HG02610 (cell line): ENCODE measurements around the gene SH3RF1.

Experiments used
- ATAC-seq: cut with Tn5 transposase; IDR thresholded peaks from one replicate; pipeline ENCODE4 v1.9.1; 2021; ENCODE audit warnings: mild to moderate bottlenecking, moderate library complexity; ENCODE audit not compliant: unreplicated experiment

SH3RF1 gene

GRCh38 chr4:169167957-169168858, 102.5 kb downstream of the SH3RF1 start:
- peak; percentile 98 for ATAC-seq

DNA sequence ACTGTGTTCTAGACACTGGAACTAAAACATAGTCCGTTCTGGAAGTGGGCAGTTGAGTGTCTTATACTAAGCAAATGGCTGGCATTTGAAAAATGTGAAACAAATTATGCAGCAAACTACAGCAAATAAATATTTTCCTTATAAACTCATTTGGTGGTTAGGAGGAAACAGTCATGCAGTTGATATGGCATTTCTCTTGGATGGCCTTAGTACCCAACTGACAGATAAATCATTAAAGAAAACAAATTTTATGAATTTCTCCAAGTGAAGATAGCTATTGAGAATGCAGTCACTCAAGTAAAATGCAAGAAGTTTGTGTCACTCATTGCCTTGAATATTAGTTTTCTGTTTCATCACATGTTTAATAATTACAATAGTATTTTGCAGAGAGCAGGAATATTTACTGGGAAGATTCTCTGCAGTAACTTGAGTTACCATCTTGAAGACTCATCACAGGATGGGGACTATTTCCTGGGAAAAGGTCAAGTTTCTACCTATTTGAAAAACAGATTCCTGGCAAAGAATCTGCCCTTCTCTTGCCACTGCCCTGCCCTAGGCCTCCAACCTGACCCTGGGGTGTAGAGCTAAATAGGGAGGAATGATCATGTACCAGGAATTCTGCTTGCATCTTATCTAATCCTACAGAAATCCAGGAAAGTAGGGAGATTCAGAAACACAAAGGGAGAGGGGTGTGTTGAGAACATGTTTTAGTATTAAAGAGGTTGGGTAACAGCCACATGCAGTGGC, 105.9 kb downstream of the SH3RF1 start:
- ATAC-seq: no peak

GRCh38 chr4:169163947-169164668, 106.6 kb downstream of the SH3RF1 start:
- no peak for ATAC-seq

GRCh38 chr4:169163495-169163894, 107.3 kb downstream of the SH3RF1 start:
- ATAC-seq: no peak

DNA sequence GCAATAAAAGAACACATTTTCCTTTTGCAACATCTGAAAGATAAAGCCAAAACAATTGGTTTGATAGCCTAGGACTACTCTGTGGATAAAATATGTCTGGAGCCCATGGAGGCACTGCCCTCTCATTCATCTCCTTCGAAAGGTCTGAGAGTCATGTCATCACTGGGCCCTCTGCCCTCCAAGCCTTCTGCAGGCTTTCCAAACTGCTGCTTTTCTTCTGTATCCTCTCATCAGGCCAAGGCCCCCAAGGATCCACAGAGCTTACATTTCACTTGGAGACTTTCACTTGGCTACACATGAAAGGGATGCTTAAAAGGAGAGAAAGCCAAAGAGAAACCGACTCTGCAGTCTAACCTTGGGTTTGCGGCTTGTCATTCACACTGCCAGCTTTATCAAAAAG, 109.9 kb downstream of the SH3RF1 start:
- no peak for ATAC-seq

DNA sequence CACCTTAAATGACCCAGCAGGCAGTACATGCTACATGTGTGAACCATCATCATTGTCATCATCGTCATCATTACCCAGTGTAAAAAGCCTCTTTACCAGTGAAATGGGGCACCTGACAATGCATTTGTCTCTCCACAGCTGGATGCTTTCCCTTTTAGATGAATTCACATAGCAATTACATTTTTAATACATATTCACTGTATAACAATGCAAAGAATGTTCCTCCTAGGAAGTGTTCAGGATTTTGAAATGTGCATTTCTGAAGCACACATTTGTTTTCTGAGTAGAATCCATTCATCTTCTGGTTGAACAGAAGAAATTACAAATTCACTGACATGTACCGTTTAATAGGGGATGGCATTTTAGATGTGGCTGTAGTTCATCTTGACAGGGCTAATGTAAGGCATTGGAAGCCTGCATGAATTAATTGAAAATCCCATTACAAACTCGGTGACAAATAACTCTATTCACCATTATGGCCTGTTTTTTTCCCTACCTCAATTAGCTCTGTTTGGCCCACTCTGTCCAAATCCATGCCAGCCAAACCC, 111.1 kb downstream of the SH3RF1 start:
- no peak for ATAC-seq

DNA sequence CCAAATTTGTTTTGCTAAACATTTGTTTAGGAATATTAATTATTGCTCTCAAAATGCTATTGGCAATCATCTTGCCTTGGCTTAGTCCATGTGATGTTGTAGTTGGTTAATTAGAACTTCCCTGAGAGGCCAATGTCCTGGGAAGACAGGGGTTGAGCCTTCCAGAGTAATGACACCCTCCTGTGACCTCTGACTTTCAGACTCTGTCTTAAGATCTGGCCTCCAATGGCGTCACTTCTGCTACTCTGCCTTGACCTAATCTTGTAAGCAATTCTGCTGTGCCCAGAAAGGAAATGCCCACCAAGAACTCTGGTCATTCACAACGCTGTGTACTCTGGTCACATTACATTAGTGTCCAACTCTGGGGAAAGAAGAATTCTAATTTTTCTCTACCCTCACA, 111.9 kb downstream of the SH3RF1 start:
- no peak for ATAC-seq

GRCh38 chr4:169158046-169158445, 112.7 kb downstream of the SH3RF1 start:
- no peak for ATAC-seq

DNA sequence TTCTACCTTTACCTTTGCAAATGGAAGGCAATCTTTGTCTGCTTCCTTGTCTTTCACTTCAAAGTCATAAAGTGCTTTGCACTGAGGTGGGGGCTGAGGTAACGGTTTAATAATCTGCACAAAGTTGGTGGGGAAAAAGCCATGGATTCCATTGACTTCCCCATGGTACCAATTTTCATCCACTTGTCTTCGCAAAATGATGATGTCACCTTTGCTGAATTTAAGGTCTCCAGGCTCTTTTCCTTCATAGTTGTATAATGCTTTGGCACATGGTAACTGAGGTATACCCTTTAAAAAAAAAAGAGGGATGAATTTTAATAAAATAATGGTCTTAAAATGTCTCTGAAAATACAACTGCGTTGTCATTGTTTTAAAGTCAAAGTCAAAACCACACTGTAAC, 114.4 kb downstream of the SH3RF1 start:
- ATAC-seq: no peak

DNA sequence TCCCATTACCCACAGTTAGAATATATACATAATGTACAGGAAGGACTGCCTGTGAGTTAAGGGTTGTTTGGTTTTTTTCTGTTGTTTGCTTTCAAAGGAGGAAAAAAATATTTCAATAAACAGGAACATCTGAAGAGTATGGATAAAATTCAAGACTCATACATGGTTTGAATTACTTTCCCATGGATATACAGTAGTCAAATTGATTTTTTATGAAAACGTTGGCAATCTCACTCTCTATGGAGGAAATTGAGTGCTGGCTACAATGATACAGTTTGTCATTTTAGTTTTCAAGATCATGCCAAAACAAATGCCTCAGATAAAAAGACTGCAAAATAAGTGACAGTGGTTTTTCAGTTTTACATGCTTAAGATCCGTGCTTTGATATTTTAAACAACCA, 116.6 kb downstream of the SH3RF1 start:
- no peak for ATAC-seq

DNA sequence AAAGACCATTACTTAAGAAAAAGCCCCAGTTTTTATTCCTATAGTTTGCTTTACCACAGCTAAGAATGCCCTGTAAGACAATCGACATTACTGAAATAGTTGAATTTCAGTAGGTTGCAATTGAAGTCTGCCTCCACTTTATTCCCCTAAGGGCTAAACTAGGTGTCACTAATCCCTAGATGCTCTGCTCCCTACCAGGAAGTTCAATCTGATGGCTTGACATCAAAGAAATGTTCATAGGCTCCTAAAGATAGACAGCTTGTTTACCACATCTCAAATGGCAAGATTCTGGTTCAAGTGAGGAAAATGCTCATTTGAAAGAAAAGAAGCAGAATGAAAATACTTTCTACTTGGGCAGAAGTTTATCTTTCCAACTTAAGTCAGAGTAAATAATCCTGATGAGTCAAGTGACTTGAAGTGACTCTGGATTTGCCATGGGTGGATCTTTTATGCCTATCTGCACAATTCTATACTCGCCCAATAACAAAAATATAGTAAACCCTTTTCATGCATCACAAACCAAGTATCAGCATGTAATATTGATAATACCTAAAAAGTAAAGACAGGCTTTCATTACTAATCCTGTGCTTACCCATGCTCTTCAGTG, 117.2 kb downstream of the SH3RF1 start:
- ATAC-seq: no peak

DNA sequence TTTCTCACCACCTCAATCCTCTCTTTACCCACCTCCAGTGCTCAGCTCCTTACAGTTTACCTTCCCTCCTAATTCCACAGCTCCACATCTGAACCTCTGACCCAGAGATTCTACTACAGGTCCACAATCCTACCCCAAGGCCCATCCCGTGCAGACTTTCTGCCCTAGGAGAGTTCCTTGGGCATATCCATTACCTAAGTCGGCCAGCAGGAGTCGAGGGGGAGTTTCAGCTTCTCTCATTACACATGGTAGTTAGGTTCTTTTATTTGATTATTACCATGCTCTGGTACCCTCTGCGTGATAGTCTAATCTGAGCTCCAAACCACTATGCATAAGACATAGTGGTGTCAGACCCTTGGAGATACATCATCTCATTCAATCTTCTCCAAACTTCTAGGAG, 117.9 kb downstream of the SH3RF1 start:
- no peak for ATAC-seq

- ATAC-seq: no peak
Observed at GRCh38 chr4:169152098-169152497, 118.7 kb downstream of the SH3RF1 start.

GRCh38 chr4:169151671-169152070, 119.1 kb downstream of the SH3RF1 start:
- ATAC-seq: no peak

- no peak for ATAC-seq
Observed at GRCh38 chr4:169150806-169151205, 120.0 kb downstream of the SH3RF1 start.

- ATAC-seq: no peak
Observed at GRCh38 chr4:169148885-169149284, 121.9 kb downstream of the SH3RF1 start.

GRCh38 chr4:169147191-169147590, 123.6 kb downstream of the SH3RF1 start:
- ATAC-seq: no peak

GRCh38 chr4:169144061-169144600, 126.6 kb downstream of the SH3RF1 start:
- ATAC-seq: peak; percentile 14

GRCh38 chr4:169143335-169143734, 127.4 kb downstream of the SH3RF1 start:
- ATAC-seq: peak; percentile 40

DNA sequence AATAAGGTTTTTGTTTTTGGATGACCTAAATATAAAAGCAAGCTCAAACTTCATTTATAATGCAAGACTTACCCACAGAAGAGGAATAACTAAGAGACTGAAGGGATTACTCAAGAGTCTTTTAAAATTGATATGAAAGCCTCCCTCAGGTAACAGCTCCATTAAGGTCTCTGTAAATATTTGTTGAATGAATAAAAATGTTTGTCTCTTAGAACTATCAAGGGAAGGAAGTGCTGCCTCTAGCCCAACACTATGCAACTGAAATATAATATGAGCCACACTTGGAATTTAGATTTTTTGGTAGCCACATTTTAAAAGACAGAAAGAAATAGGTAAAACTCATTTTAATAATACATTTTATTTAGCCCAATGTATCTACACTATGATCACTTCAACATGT, 127.8 kb downstream of the SH3RF1 start:
- ATAC-seq: no peak
